HG03439 (cell line): ENCODE results near the gene IMMT.
"Not testable (repeated sequence)": the region's sequence is repeated elsewhere in the genome, so short reads cannot be mapped to it uniquely, and the experiment has no call there.

ENCODE experiments used
- ATAC-seq: cut with Tn5 transposase; IDR thresholded peaks from one replicate; pipeline ENCODE4 v1.9.1; 2021; ENCODE audit warnings: mild to moderate bottlenecking, moderate library complexity; ENCODE audit not compliant: unreplicated experiment

The IMMT gene

DNA sequence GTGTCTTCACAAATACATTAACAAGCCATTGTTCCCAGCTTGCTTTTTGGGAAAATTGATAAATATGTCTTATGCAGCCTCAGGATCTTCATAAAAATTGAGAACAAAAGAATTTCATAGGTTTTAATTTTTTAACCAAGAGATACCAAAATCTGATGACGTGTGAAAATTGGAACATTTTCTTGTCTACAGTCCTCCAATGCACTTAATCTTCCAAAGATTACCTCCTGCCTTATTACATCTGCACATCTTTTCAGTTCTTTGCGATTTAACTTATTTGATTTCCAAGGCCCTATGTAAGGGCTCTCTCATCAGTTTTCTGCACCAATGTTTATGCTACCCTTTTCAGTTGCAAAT, 7.1 kb upstream of the IMMT start:
- ATAC-seq: no peak

DNA sequence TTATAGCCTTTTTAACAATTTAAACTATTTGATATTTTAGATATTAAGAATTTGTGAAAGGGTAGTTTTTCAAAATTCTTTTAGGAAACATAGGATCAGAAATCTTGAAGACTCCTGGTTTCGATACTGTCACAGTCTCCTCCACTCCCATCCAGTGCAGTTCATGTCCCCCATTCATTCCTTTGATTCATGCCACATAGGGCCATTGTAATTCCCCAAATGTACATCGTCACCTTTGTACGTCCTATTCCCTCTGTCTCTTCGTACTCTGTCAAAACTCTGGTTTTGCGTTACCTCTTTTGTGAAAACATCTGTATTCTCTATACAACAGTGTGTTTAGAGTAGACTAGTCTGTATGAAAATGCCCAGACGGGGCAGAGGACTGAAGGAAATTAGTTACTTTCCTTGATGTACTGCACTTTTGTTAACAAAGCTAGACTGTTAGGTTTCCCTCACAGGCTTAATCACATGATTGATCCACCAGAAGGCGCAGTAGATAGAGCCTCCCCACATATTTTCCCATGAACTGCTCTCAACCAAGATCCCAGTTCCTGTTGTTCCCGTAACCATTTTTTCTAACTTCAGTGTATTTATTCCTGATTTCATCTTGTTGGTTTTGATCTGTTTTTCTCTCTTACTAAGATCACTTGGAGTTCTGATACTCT, 6.5 kb upstream of the IMMT start:
- ATAC-seq: no peak

- not testable (repeated sequence) for ATAC-seq
These were observed 5.3 kb upstream of the IMMT start for GRCh38 chr2:86200564-86200963.

GRCh38 chr2:86199834-86200177, 4.5 kb upstream of the IMMT start:
- ATAC-seq: no peak

GRCh38 chr2:86195808-86196387, 636 bp upstream of the IMMT start:
- no peak for ATAC-seq

DNA sequence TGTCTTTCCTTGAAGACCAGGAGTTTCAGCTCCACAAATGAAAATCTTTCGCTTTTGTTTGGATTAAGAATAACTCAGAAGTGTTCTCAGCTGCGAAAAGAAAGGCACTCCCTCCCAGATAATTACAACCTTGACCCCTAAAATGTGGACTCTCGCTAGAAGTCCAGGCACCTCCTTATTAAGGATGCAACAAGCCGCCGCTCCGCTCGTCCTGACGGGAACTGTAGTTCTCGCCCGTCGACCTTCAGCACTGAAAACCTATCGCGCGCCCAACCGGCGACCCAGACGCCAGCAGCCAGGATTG, 559 bp downstream of the IMMT start:
- ATAC-seq: no peak

- no peak for ATAC-seq
These were observed 1.2 kb downstream of the IMMT start for GRCh38 chr2:86193901-86194567.

DNA sequence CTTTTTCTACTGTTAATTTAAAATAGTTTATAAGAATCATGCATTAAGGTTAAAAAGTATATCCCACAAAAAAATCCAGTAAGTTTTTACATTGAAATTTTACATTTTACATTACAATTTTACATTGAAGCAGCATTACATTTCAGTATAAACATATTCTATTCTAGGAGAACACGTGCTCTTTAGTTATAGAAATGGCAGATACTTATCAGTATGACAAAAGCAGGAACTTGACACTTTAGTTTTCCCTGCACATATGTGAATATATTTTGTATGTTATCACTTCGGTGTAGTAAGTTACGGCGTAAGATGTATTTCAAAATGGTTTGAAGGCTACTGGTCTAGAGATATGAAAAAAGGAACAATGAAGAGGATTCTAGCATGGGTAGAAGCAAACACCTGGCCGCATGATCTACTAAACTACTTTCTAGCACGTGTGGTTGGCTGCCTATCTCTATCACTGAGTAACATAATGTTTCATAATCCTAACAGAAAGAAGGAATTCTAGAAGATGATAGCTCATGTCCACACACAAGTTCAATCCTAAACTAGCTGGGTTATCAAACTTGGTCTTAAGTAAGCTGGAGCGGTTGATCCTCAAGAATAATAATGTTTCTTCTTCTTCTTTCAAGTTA, 5.4 kb downstream of the IMMT start:
- no peak for ATAC-seq

- ATAC-seq: no peak
These were observed 8.8 kb downstream of the IMMT start for GRCh38 chr2:86186431-86186830.

DNA sequence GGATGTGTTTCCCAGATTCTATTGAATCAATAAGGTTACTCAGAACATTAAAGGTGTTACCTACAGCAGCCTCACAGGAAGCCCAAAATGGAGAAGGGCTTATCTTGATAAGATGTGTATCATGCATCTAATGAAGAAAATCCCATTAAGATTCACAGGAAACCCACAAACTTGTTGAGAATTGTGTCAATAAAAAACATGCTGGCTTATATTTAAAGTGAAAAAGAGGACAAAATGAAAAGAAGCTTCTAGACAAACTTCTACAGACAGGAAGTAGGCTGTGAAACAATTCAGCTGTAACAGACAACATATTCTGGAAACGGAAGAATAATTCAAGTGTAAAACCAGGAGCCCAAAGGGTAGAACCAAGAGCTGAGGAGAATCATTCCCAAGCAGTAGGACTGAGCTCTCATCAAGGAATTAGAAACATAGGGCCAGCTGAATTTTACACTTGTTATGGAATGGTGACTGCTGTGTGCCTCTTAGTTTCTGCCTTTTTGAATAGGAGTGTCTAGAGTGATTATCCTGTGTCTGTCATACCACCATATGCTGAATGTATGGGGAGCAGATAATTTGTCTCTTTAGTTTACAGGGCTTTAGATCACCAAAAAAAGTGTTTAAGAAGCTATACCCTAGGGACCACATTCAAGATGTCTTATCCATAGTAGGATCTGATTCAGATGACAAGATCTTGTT, 9.6 kb downstream of the IMMT start:
- no peak for ATAC-seq

GRCh38 chr2:86176597-86176996, 18.7 kb downstream of the IMMT start:
- ATAC-seq: no peak

DNA sequence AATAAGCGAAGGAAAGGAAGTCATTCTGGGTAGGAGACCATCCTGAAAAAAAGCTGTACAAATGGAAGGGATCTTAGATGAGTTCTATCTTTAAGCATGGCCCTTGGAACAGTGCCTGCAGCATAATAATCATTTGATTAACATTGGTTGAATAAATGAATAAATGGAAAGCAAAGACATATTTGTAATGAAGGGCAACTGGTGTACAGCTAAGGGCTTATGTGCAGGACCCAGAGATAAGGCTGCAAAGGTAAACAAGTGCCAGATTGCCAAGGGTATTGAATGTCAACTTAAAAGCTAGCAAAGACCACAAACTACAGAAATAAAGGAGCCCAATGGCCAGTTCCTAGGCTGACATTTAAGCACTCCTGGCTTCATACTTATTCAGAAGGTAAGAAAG, 19.4 kb downstream of the IMMT start:
- no peak for ATAC-seq

- ATAC-seq: no peak
These were observed 20.8 kb downstream of the IMMT start for GRCh38 chr2:86174445-86174844.

GRCh38 chr2:86172610-86173009, 22.7 kb downstream of the IMMT start:
- no peak for ATAC-seq

DNA sequence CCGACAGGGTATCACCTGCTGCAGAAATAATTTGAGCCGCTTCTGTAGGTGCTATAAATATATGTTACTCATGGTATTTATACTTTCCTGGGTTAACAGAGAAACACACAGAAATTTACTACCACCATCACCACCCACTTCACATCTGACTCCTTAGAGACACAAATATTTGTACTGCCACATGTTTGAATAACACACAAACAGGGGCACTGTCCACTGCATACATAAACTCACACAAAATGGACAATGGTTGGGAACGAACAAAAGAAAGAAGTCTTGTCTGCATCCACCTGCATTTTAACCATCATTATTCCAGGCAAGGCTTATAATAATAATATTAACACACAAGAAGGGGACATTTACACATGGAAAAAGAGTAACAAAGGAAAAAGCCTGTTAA, 24.0 kb downstream of the IMMT start:
- ATAC-seq: no peak

- no peak for ATAC-seq
These were observed 24.8 kb downstream of the IMMT start for GRCh38 chr2:86170449-86170848.

- ATAC-seq: no peak
These were observed 34.9 kb downstream of the IMMT start for GRCh38 chr2:86160156-86160952.

DNA sequence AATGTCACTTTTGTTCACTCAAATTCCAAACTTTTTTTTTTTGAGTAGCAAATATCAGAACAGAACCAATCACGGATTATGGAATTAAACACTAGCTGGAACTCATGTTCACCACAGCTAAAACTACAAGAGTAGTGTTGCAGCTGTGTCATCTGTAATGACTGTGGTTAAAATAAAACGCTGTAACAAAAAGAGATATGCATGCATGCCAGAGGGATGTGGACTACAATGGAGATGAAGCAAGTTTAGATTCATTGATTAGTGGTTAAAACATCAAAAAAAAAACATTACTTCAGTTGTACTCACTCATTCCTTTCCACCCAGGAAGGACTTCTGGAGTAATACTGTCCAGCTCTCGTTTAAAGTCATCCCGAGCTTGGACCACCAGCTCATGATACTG, 37.0 kb downstream of the IMMT start:
- ATAC-seq: no peak

DNA sequence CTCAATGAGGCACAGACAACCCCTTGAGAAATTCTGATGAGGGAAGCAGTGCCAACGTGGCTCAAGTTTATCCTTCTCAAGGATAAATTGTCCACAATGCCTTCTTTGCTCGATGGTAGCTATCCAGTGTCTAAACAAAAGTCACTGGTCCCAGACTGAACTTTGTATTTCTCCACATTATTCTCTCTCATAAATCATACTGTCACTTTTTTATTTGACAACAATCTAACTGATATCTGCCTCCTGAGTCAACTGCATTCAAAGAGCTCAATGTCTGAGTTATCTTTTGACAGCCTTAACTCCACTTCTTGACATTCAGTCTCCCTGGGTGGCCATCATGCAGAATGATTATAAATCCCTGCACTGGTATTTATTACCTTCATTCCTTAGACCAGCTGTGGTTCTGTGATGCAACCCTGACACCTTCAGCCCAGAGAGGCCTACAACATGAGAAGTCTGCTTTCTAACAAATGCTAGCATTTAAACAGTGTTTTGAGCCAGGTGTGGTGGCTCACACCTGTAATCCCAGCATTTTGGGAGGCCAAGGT, 38.2 kb downstream of the IMMT start:
- no peak for ATAC-seq

DNA sequence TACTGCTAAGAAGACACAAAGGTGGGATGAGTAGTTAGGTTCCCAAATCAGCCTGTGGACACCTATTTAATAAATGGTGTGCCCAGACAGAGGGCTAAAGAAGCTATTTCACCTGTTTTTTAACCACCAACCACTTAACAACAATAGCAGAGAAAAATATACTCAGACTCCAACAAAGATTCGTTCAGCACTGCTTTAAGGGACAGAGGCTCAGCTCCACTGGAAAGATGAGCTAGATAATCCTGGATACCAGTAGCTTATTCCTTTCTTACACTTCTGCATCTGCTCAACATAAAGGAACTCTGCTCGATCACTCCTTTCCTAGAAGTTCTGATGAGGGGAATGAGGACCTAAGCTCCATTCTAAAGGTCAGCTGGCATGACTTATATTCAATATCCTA, 44.8 kb downstream of the IMMT start:
- ATAC-seq: no peak

GRCh38 chr2:86147793-86148192, 47.5 kb downstream of the IMMT start:
- ATAC-seq: no peak
